ENCODE results near the gene ABCA6. TPM values are rescaled to one million over a fixed set of nuclear protein-coding genes. Genes with fewer than 3 reads are reported as not detected.
A peak's percentile ranks its signal among the peaks of the same experiment; 100 is the strongest.

ABCA6 gene
- polyA plus RNA-seq (2011; rRNA removed) = 0.05 TPM in 2 replicates
- polyA plus RNA-seq (2012; cell fraction: cytosol; rRNA removed) = not detected in 2 replicates
- not detected in 2 replicates for polyA plus RNA-seq (2012; cell fraction: nucleus; rRNA removed)
- polyA plus RNA-seq (2017; fragmentation: RNase III; extraction: RNeasy Plus Mini Kit Qiagen cat#74134 plus additional on column Dnase treatment) = 0.05 TPM in 1 of 3 replicates, not detected in the others
- not detected in 2 replicates for polyA minus RNA-seq (2011; rRNA and poly(A)+ RNA removed)

- 0 out of 3 replicates have a peak, but pooled peaks cover 4% of the 10 kb centered on the region for H3K9me3 ChIP-seq
- H3K4me1 ChIP-seq = peaks cover 8% of the 10 kb centered on the region; the same call in 2 of the 3 replicates
- DNase-seq (ENCODE audit: low read depth in 1 of 2, low spot score in 1 of 2) (no peak), ATAC-seq (peak in 1 of 2 experiments; percentile 23; a peak in 1 of 6 replicates), FAIRE-seq (no peak)
- 36% methylated on average over 4 of the region's 4 CpGs for WGBS (ENCODE audit: missing lambda C conversion rate)
- H3K4me2 ChIP-seq = peak within 1 kb of the TSS; percentile 44
- no peak within 1 kb of the TSS for H3K4me3 ChIP-seq
- TF ChIP-seq USF2 (IDR thresholded peaks at IDR 0.05) (no peak), PBX3 (IDR thresholded peaks at IDR 0.05) (no peak), RAD21 (conservative IDR thresholded peaks at IDR 0.05 in 1 of 2, IDR thresholded peaks at IDR 0.05 in 1 of 2) (no peak), ESRRA (IDR thresholded peaks at IDR 0.05; ENCODE audit: borderline replicate concordance, low read length) (no peak), JUN (IDR thresholded peaks at IDR 0.05) (no peak), SMC3 (IDR thresholded peaks at IDR 0.05) (no peak), RFX5 (IDR thresholded peaks at IDR 0.05) (no peak), HMGXB4 (CRISPR knock-in tag; IDR thresholded peaks at IDR 0.05; ENCODE audit: borderline replicate concordance) (no peak), POLR2A (IDR thresholded peaks at IDR 0.05; ENCODE audit: low read length) (no peak), MAFK (IDR thresholded peaks at IDR 0.05; ENCODE audit: partially characterized antibody) (no peak)
- ChIA-PET CTCF (interaction anchor here (0.9 kb wide), 1 partner anchor 364 kb away, joined by 3 read pairs; no protein-coding TSS in a partner anchor), POLR2A (no interaction called here)
- no peak within 1 kb of the TSS for H3K27ac ChIP-seq
Measured at GRCh38 chr17:69141431-69142174, at the start of gene ABCA6. Gene ABCA6 (minus strand): TSS chr17:69141895. CDS start chr17:69140703, 1,192 bp downstream.

- POLR2A ChIA-PET = no interaction called here
- H3K4me1 ChIP-seq = no peaks in the 10 kb centered on the region
- DNase-seq (ENCODE audit: low read depth in 1 of 2, low spot score in 1 of 2) = no peak
- no peak overlapping the region for H3K4me2 ChIP-seq
- FAIRE-seq = no peak
- WGBS (ENCODE audit: missing lambda C conversion rate) = 67% methylated on average over 2 of the region's 2 CpGs
- no peak for ATAC-seq
- CTCF ChIA-PET = interaction anchor here (0.8 to 0.9 kb wide), 2 partner anchors 10 to 47 kb away, joined by 3 to 4 read pairs; no protein-coding TSS in a partner anchor
- no peak overlapping the region for H3K4me3 ChIP-seq
- TF ChIP-seq NR3C1 (IDR thresholded peaks at IDR 0.05) = no peak
- H3K9me3 ChIP-seq = no peaks in the 10 kb centered on the region
- H3K27ac ChIP-seq = no peak overlapping the region
Measured at GRCh38 chr17:69188796-69189195, 47.1 kb upstream of the ABCA6 start.

- Histone ChIP-seq H3K4me2 (no peak overlapping the region), H3K9me3 (no peaks in the 10 kb centered on the region), H3K27ac (no peak overlapping the region), H3K4me3 (no peak overlapping the region), H3K4me1 (no peaks in the 10 kb centered on the region)
- CTCF ChIA-PET = interaction anchor here (0.9 kb wide), 1 partner anchor 47 kb away, joined by 4 read pairs; no protein-coding TSS in a partner anchor
- WGBS (ENCODE audit: missing lambda C conversion rate) = 48% methylated on average over 1 of the region's 1 CpG
- TF ChIP-seq HOXB13 (CRISPR knock-in tag; IDR thresholded peaks at IDR 0.05; ENCODE audit: low read depth) (no peak), MYC (IDR thresholded peaks at IDR 0.05; ENCODE audit: borderline replicate concordance, low read length) (no peak), FOXS1 (CRISPR knock-in tag; IDR thresholded peaks at IDR 0.05) (no peak), RAD21 (conservative IDR thresholded peaks at IDR 0.05 in 1 of 2, IDR thresholded peaks at IDR 0.05 in 1 of 2) (no peak), RARB (CRISPR knock-in tag; IDR thresholded peaks at IDR 0.05) (no peak)
- DNase-seq (ENCODE audit: low read depth in 1 of 2, low spot score in 1 of 2) = no peak
- no peak for ATAC-seq
- POLR2A ChIA-PET = no interaction called here
- no peak for FAIRE-seq
Measured at GRCh38 chr17:69188064-69188463, 46.4 kb upstream of the ABCA6 start.
